IMR-90 (cell line): ENCODE measurements around the gene TESK2. TPM values are rescaled to one million over a fixed set of nuclear protein-coding genes. Genes with fewer than 3 reads are reported as not detected.

ENCODE experiments used
- ATAC-seq: fragments of 200-7000 bp; cut with Tn5 transposase; 2 replicates; pipeline ENCODE4 v1.9.1; 2020; ENCODE audit warnings: low read depth, mild to moderate bottlenecking, moderate library complexity
- BruUV-seq: library from RNA; stranded (reverse); fragments of 400-500 nt; replicated peaks from 2 replicates; lab custom pipeline; 2021; lab: Mats Ljungman, UMichigan
- CTCF ChIA-PET: fragments of 300-600 bp; formaldehyde crosslinking; extraction: SDS; loops from one replicate; lab custom pipeline; 2021; ENCODE audit warnings: antibody characterized with exemption; lab: Yijun Ruan, JAX
- POLR2A ChIA-PET: fragments of 300-600 bp; sonication (Branson Sonifier 250); formaldehyde crosslinking; loops from one replicate; lab custom pipeline; 2022; ENCODE audit warnings: antibody characterized with exemption; ENCODE audit not compliant: unreplicated experiment; lab: Charles Lee
- DNase-seq: peaks from one replicate; pipeline ENCODE4 v3.0.0; 2013
- H2AFZ ChIP-seq: replicated peaks from 2 replicates; pipeline ENCODE3; 2013; ENCODE audit warnings: low read length, mild to moderate bottlenecking; ENCODE audit not compliant: poor library complexity
- H2AK5ac ChIP-seq: 2 replicates; pipeline ENCODE4 v1.6.1; 2013; ENCODE audit warnings: low read depth, low read length, inconsistent platforms
- H2AK9ac ChIP-seq: replicated peaks from 2 replicates; pipeline ENCODE3; 2013; ENCODE audit warnings: mild to moderate bottlenecking, low read depth, low read length, moderate library complexity; ENCODE audit not compliant: poor library complexity
- H2BK120ac ChIP-seq: 2 replicates; pipeline ENCODE4 v1.6.1; 2013; ENCODE audit warnings: low read depth, low read length, inconsistent platforms
- H2BK15ac ChIP-seq: 3 replicates; pipeline ENCODE4 v1.6.1; 2013; ENCODE audit warnings: low read depth, low read length, inconsistent platforms
- H2BK20ac ChIP-seq: 2 replicates; pipeline ENCODE4 v1.6.1; 2013; ENCODE audit warnings: low read depth, mild to moderate bottlenecking, inconsistent platforms, low read length, moderate library complexity
- H2BK5ac ChIP-seq: 2 replicates; pipeline ENCODE4 v1.6.1; 2013; ENCODE audit warnings: mild to moderate bottlenecking, low read depth, low read length, inconsistent platforms; ENCODE audit not compliant: poor library complexity, severe bottlenecking
- H3K14ac ChIP-seq: replicated peaks from 2 replicates; pipeline ENCODE4 v1.6.1; 2013; ENCODE audit warnings: low read depth, low read length, inconsistent platforms
- H3K18ac ChIP-seq: 2 replicates; pipeline ENCODE4 v1.6.1; 2013; ENCODE audit warnings: low read depth, low read length, control low read depth
- H3K23ac ChIP-seq: 2 replicates; pipeline ENCODE4 v1.6.1; 2013; ENCODE audit warnings: low read depth, low read length, inconsistent platforms
- H3K27ac ChIP-seq: 2 replicates; pipeline ENCODE4 v1.5.1; 2013; ENCODE audit warnings: mild to moderate bottlenecking, control low read depth, low read length; ENCODE audit not compliant: insufficient read depth
- H3K27me3 ChIP-seq: 2 replicates; pipeline ENCODE4 v1.6.1; 2013; ENCODE audit warnings: low read length; ENCODE audit not compliant: control insufficient read depth, insufficient read depth
- H3K36me3 ChIP-seq: 2 replicates; pipeline ENCODE4 v1.6.1; 2013; ENCODE audit warnings: low read length, mixed read lengths; ENCODE audit not compliant: control insufficient read depth, insufficient read depth
- H3K4ac ChIP-seq: 2 replicates; pipeline ENCODE4 v1.6.1; 2013; ENCODE audit warnings: low read depth, low read length, inconsistent platforms
- H3K4me1 ChIP-seq: 2 replicates; pipeline ENCODE4 v1.6.1; 2013; ENCODE audit warnings: low read length, mixed read lengths; ENCODE audit not compliant: control insufficient read depth, insufficient read depth
- H3K4me2 ChIP-seq: 2 replicates; pipeline ENCODE4 v1.6.1; 2013; ENCODE audit warnings: low read depth, mild to moderate bottlenecking, control low read depth, low read length, moderate library complexity
- H3K4me3 ChIP-seq: 2 replicates; pipeline ENCODE4 v1.5.1; 2013; ENCODE audit warnings: low read depth, mild to moderate bottlenecking, control low read depth, low read length, moderate library complexity; ENCODE audit not compliant: insufficient read depth
- H3K56ac ChIP-seq: 2 replicates; pipeline ENCODE4 v1.6.1; 2013; ENCODE audit warnings: low read length, inconsistent platforms; ENCODE audit not compliant: insufficient read depth; ENCODE audit errors: extremely low read depth
- H3K79me1 ChIP-seq, 2 experiments: 2 replicates each; pipeline ENCODE4 v1.6.1; 2013; ENCODE audit warnings: low read length in 2 of 2, inconsistent platforms in 1 of 2, low read depth in 1 of 2
- H3K9ac ChIP-seq: 2 replicates; pipeline ENCODE4 v1.6.1; 2013; ENCODE audit warnings: low read depth, low read length, control low read depth
- H3K9me1 ChIP-seq: 2 replicates; pipeline ENCODE4 v1.6.1; 2013; ENCODE audit warnings: low read length, inconsistent platforms; ENCODE audit not compliant: insufficient read depth
- H3K9me3 ChIP-seq: 2 replicates; pipeline ENCODE4 v1.6.1; 2013; ENCODE audit warnings: low read length; ENCODE audit not compliant: control insufficient read depth, insufficient read depth
- H4K20me1 ChIP-seq: 2 replicates; pipeline ENCODE4 v1.6.1; 2013; ENCODE audit warnings: low read length, inconsistent platforms; ENCODE audit not compliant: insufficient read depth
- H4K5ac ChIP-seq: 2 replicates; pipeline ENCODE4 v1.6.1; 2013; ENCODE audit warnings: mild to moderate bottlenecking, low read depth, low read length, control low read depth
- H4K8ac ChIP-seq, 2 experiments: 2 replicates each; pipeline ENCODE4 v1.6.1; 2013; ENCODE audit warnings: low read depth in 2 of 2, low read length in 2 of 2, control low read depth in 1 of 2, inconsistent platforms in 1 of 2
- H4K91ac ChIP-seq: 2 replicates; pipeline ENCODE4 v1.6.1; 2013; ENCODE audit warnings: low read depth, low read length, inconsistent platforms; ENCODE audit not compliant: insufficient read depth
- CHD1 ChIP-seq: IDR thresholded peaks from 2 replicates; pipeline ENCODE4 v1.6.1; 2012; ENCODE audit warnings: low read depth, low read length, improper control_type of control experiment
- CTCF ChIP-seq: conservative IDR thresholded peaks from 2 replicates; pipeline ENCODE4 v1.5.1; 2012; ENCODE audit warnings: mild to moderate bottlenecking, low read depth, low read length, improper control_type of control experiment
- MAFK ChIP-seq: IDR thresholded peaks from 2 replicates; pipeline ENCODE4 v1.6.1; 2012; ENCODE audit warnings: low read depth, low read length, improper control_type of control experiment
- MAZ ChIP-seq: IDR thresholded peaks from 2 replicates; pipeline ENCODE4 v1.6.1; 2012; ENCODE audit warnings: low read depth, mild to moderate bottlenecking, low read length, improper control_type of control experiment, moderate library complexity, borderline replicate concordance
- NFE2L2 ChIP-seq: fragments of 150-350 bp; IDR thresholded peaks from 2 replicates; pipeline ENCODE4 v1.6.1; 2016; ENCODE audit warnings: low read depth, mild to moderate bottlenecking, low read length
- RCOR1 ChIP-seq: IDR thresholded peaks from 2 replicates; pipeline ENCODE4 v1.6.1; 2012; ENCODE audit warnings: mild to moderate bottlenecking, low read length, improper control_type of control experiment; ENCODE audit not compliant: insufficient replicate concordance
- RFX5 ChIP-seq: IDR thresholded peaks from 2 replicates; pipeline ENCODE4 v1.8.0; 2012; ENCODE audit warnings: low read depth, mild to moderate bottlenecking, low read length, moderate library complexity
- WGBS, 2 experiments: methylation state at CpG; one replicate each; pipeline versions ENCODE4 v1.1.5 to v1.1.7; 2013; ENCODE audit warnings: missing lambda C conversion rate in 2 of 2; ENCODE audit not compliant: insufficient read length in 1 of 2; ENCODE audit errors: extremely low coverage in 2 of 2; 5-methylcytosine and 5-hydroxymethylcytosine counted together
- dilution Hi-C: fragments of 300-500 bp; cut with HindIII; formaldehyde crosslinking; loops from one replicate; pipeline ENCODE4 v1.14.3; 2018; ENCODE audit warnings: low sequenced_read_pairs; ENCODE audit not compliant: unreplicated experiment
- in situ Hi-C: fragments of 300-500 bp; cut with MboI; formaldehyde crosslinking; loops from 3 replicates; pipeline ENCODE4 v1.14.3; 2019; ENCODE audit warnings: low sequenced_read_pairs, inconsistent platforms, mixed read lengths
- intact Hi-C: fragments of 100-400 bp; cut with micrococcal nuclease; formaldehyde crosslinking; loops from 2 replicates; pipeline ENCODE4 v1.10.0; 2022
- polyA plus RNA-seq, 3 experiments: library from polyadenylated mRNA; depleted of rRNA; stranded (reverse); fragments of >200 nt; gene quantifications; 2 replicates each; pipeline ENCODE4 v1.2.3, GENCODE V29; 2012; ENCODE audit warnings: low replicate concordance in 1 of 3
- total RNA-seq: library from RNA; depleted of rRNA; stranded (reverse); fragments of >200 nt; gene quantifications from 2 replicates; pipeline ENCODE4 v1.2.3, GENCODE V29; 2012

The TESK2 gene
- total and polyA plus RNA-seq, 2 of the 4 experiments (the other 2 are of a cell fraction), result 0.90 to 1.3 TPM

GRCh38 chr1:45365051-45365450 is 125.9 kb downstream of the TESK2 start:
- no peak overlapping the region for H2AK9ac ChIP-seq
- no peak overlapping the region for H3K18ac ChIP-seq
- no peak overlapping the region for H3K4me3 ChIP-seq
- H3K27ac ChIP-seq, result no peak overlapping the region
- H2BK5ac ChIP-seq, result no peak overlapping the region
- H3K9me1 ChIP-seq, result no peaks in the 10 kb centered on the region
- H2BK120ac ChIP-seq, result no peak overlapping the region
- no peaks in the 10 kb centered on the region for H4K20me1 ChIP-seq
- intact Hi-C loops, result no loop called here
- no peaks in the 10 kb centered on the region for H3K36me3 ChIP-seq
- H2AFZ ChIP-seq, result no peak overlapping the region
- H2AK5ac ChIP-seq, result no peak overlapping the region
- H2BK15ac ChIP-seq, result no peak overlapping the region
- no peak for TF ChIP-seq MAZ
- no peak for TF ChIP-seq NFE2L2
- no peak for TF ChIP-seq CTCF
- no peak for TF ChIP-seq RCOR1
- TF ChIP-seq RFX5, result no peak
- TF ChIP-seq MAFK, result no peak
- TF ChIP-seq CHD1, result no peak
- DNase-seq (no peak), ATAC-seq (no peak)
- no peak overlapping the region for H3K56ac ChIP-seq
- no peaks in the 10 kb centered on the region; the same call in 1 of the 2 replicates for H3K4me1 ChIP-seq
- H3K27me3 ChIP-seq, result no peaks in the 10 kb centered on the region
- POLR2A ChIA-PET, result no interaction called here
- H2BK20ac ChIP-seq, result no peak overlapping the region
- no peak overlapping the region for H3K9ac ChIP-seq
- no peak overlapping the region for H3K23ac ChIP-seq
- dilution Hi-C loops, result no loop called here
- H3K4ac ChIP-seq, result no peak overlapping the region
- in situ Hi-C loops, result no loop called here
- CTCF ChIA-PET, result interaction anchor here (0.6 to 1.3 kb wide), 2 partner anchors 9 to 126 kb away, joined by 3 to 8 read pairs; partner anchors contain the start of gene TESK2
- H4K5ac ChIP-seq, result no peak overlapping the region
- H3K79me1 ChIP-seq, result no peaks in the 10 kb centered on the region
- H3K9me3 ChIP-seq, result no peaks in the 10 kb centered on the region
- H3K14ac ChIP-seq, result no peak overlapping the region
- no peak overlapping the region for H4K8ac ChIP-seq
- H4K91ac ChIP-seq, result no peak overlapping the region
- no peak overlapping the region for H3K4me2 ChIP-seq
- no CpG with 5 or more reads among the region's 6 CpGs for WGBS, 2 experiments
- BruUV-seq, result no TSS peak
